ENCODE data around the gene CYP46A1. TPM values are rescaled to one million over a fixed set of nuclear protein-coding genes. Genes with fewer than 3 reads are reported as not detected.

The CYP46A1 gene
- total and polyA plus RNA-seq, 2 donors (not counting 1 experiment from before 2014, with no cell fraction given) = 0.11 to 0.33 TPM

GRCh38 chr14:99687284-99688209, 3.4 kb downstream of the CYP46A1 start:
- Histone ChIP-seq H3K36me3 (ENCODE audit: control insufficient read depth, insufficient read depth, low read length) (no peaks in the 10 kb centered on the region), H3K4me1 (ENCODE audit: control insufficient read depth, extremely low read depth, insufficient read depth, low read length) (peaks cover 2% of the 10 kb centered on the region), H4K20me1 (ENCODE audit: control insufficient read depth, extremely low read depth, insufficient read depth, low read length) (no peaks in the 10 kb centered on the region), H3K9me3 (ENCODE audit: control insufficient read depth, insufficient read depth, low read depth, low read length) (no peaks in the 10 kb centered on the region), H3K79me2 (ENCODE audit: control insufficient read depth, insufficient read depth, low read length) (no peaks in the 10 kb centered on the region), H3K27ac (ENCODE audit: insufficient read depth, low read length) (no peak overlapping the region), H2AFZ (ENCODE audit: low read length) (no peak overlapping the region), H3K27me3 (ENCODE audit: control insufficient read depth, insufficient read depth, low read length) (peaks cover 18% of the 10 kb centered on the region), H3K4me3 (replicated peaks in 1 of 4; ENCODE audit: control extremely low read depth in 1 of 4, insufficient read depth in 1 of 4, low read depth in 3 of 4, low read length in 4 of 4) (no peak overlapping the region), H3K9ac (ENCODE audit: insufficient read depth, low read length) (no peak overlapping the region), H3K4me2 (ENCODE audit: extremely low read depth, insufficient read depth, low read length) (no peak overlapping the region)
- TF ChIP-seq EZH2 (IDR thresholded peaks at IDR 0.05; ENCODE audit: low read length, missing control alignments) (no peak), CTCF (conservative IDR thresholded peaks at IDR 0.05 in 1 of 2, IDR thresholded peaks at IDR 0.05 in 1 of 2; ENCODE audit: low read depth in 1 of 2, low read length in 2 of 2) (peak; percentile 39 to 61)
- no peak for DNase-seq (ENCODE audit: low read depth in 2 of 2)

DNA sequence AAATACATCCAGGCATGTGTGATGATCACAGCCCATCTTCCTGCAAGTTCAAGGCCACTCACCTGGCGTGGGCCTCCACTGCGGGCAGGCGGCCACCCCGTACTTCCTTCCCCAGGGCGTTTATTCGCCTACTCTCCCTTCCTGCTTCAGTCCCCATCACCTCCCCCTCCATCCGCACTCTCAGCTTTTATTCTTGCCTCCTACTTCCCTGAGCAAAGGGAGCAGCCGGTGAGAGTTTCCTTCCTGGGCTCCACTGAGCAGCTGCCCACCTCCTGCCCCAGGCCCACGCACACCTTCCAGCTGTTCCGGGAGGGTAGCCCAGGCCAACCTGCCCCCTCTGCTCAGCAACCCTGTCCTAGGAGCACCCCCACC, 4.1 kb downstream of the CYP46A1 start:
- Histone ChIP-seq H3K27ac (ENCODE audit: insufficient read depth, low read length) (no peak overlapping the region), H3K4me3 (replicated peaks in 1 of 4; ENCODE audit: control extremely low read depth in 1 of 4, insufficient read depth in 1 of 4, low read depth in 3 of 4, low read length in 4 of 4) (no peak overlapping the region), H2AFZ (ENCODE audit: low read length) (no peak overlapping the region), H3K4me2 (ENCODE audit: extremely low read depth, insufficient read depth, low read length) (no peak overlapping the region), H3K36me3 (ENCODE audit: control insufficient read depth, insufficient read depth, low read length) (no peaks in the 10 kb centered on the region), H3K9me3 (ENCODE audit: control insufficient read depth, insufficient read depth, low read depth, low read length) (no peaks in the 10 kb centered on the region), H3K27me3 (ENCODE audit: control insufficient read depth, insufficient read depth, low read length) (peaks cover 18% of the 10 kb centered on the region), H3K9ac (ENCODE audit: insufficient read depth, low read length) (no peak overlapping the region), H3K4me1 (ENCODE audit: control insufficient read depth, extremely low read depth, insufficient read depth, low read length) (no peaks in the 10 kb centered on the region), H3K79me2 (ENCODE audit: control insufficient read depth, insufficient read depth, low read length) (no peaks in the 10 kb centered on the region), H4K20me1 (ENCODE audit: control insufficient read depth, extremely low read depth, insufficient read depth, low read length) (no peaks in the 10 kb centered on the region)
- TF ChIP-seq CTCF (conservative IDR thresholded peaks at IDR 0.05 in 1 of 2, IDR thresholded peaks at IDR 0.05 in 1 of 2; ENCODE audit: low read depth in 1 of 2, low read length in 2 of 2) (no peak), EZH2 (IDR thresholded peaks at IDR 0.05; ENCODE audit: low read length, missing control alignments) (no peak)
- DNase-seq (ENCODE audit: low read depth in 2 of 2) = no peak

GRCh38 chr14:99688629-99689028, 4.5 kb downstream of the CYP46A1 start:
- Histone ChIP-seq H3K27me3 (ENCODE audit: control insufficient read depth, insufficient read depth, low read length) (peaks cover 18% of the 10 kb centered on the region), H3K4me2 (ENCODE audit: extremely low read depth, insufficient read depth, low read length) (no peak overlapping the region), H3K4me1 (ENCODE audit: control insufficient read depth, extremely low read depth, insufficient read depth, low read length) (no peaks in the 10 kb centered on the region), H4K20me1 (ENCODE audit: control insufficient read depth, extremely low read depth, insufficient read depth, low read length) (no peaks in the 10 kb centered on the region), H3K9ac (ENCODE audit: insufficient read depth, low read length) (no peak overlapping the region), H3K79me2 (ENCODE audit: control insufficient read depth, insufficient read depth, low read length) (no peaks in the 10 kb centered on the region), H3K4me3 (replicated peaks in 1 of 4; ENCODE audit: control extremely low read depth in 1 of 4, insufficient read depth in 1 of 4, low read depth in 3 of 4, low read length in 4 of 4) (no peak overlapping the region), H3K27ac (ENCODE audit: insufficient read depth, low read length) (no peak overlapping the region), H2AFZ (ENCODE audit: low read length) (no peak overlapping the region), H3K36me3 (ENCODE audit: control insufficient read depth, insufficient read depth, low read length) (no peaks in the 10 kb centered on the region), H3K9me3 (ENCODE audit: control insufficient read depth, insufficient read depth, low read depth, low read length) (no peaks in the 10 kb centered on the region)
- no peak for TF ChIP-seq EZH2 (IDR thresholded peaks at IDR 0.05; ENCODE audit: low read length, missing control alignments)
- TF ChIP-seq CTCF (conservative IDR thresholded peaks at IDR 0.05 in 1 of 2, IDR thresholded peaks at IDR 0.05 in 1 of 2; ENCODE audit: low read depth in 1 of 2, low read length in 2 of 2) = no peak
- no peak for DNase-seq (ENCODE audit: low read depth in 2 of 2)
